Ishikawa (cell line): ENCODE results near the gene DNAJA4.

ENCODE experiments used
- CEBPB ChIP-seq: IDR thresholded peaks from 2 replicates; pipeline ENCODE4 v1.6.1; 2012
- CREB1 ChIP-seq: IDR thresholded peaks from 2 replicates; pipeline ENCODE4 v1.6.1; 2012; ENCODE audit warnings: low read depth
- EP300 ChIP-seq: IDR thresholded peaks from 2 replicates; pipeline ENCODE4 v1.6.1; 2012; ENCODE audit warnings: borderline replicate concordance
- FOXM1 ChIP-seq: IDR thresholded peaks from 2 replicates; pipeline ENCODE4 v1.6.1; 2012; ENCODE audit warnings: low read depth, borderline replicate concordance
- MAX ChIP-seq: IDR thresholded peaks from 2 replicates; pipeline ENCODE4 v1.6.1; 2012
- RAD21 ChIP-seq: IDR thresholded peaks from 2 replicates; pipeline ENCODE4 v1.6.1; 2012; ENCODE audit warnings: low read depth
- TAF1 ChIP-seq: IDR thresholded peaks from 2 replicates; pipeline ENCODE4 v1.6.1; 2012; ENCODE audit warnings: low read depth, mild to moderate bottlenecking
- USF1 ChIP-seq: IDR thresholded peaks from 2 replicates; pipeline ENCODE4 v1.6.1; 2012
- YY1 ChIP-seq: IDR thresholded peaks from 2 replicates; pipeline ENCODE4 v1.6.1; 2012; ENCODE audit warnings: low read depth
- TF ChIP-seq, protein P1 (sequence below): IDR thresholded peaks from 2 replicates; pipeline ENCODE4 v1.6.1; 2012; ENCODE audit warnings: low read depth, mild to moderate bottlenecking

DNA sequence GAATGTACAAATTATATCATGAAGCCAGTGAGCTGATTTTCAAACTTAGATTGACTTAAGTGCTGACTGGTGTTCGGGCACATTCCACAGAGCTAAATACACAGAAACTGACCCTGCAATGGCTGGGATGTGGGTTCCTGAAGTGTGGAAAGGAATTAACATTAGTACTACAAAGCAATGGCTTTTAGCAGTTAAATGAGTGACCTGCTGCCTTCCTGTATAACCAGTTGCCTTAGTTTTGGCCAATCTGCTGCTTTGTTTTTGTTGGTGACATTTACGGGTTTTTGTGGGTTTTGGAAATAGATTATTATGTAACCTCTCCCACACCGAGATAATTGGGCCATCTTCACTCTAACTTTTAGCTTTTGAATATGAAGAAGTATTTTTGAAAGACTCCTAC, 37.5 kb downstream of the DNAJA4 start:
- TF ChIP-seq YY1 (no peak), TAF1 (no peak), CEBPB (no peak), CREB1 (no peak), EP300 (no peak), MAX (no peak), RAD21 (no peak), FOXM1 (no peak), USF1 (no peak)
- TF ChIP-seq, protein P1, sequence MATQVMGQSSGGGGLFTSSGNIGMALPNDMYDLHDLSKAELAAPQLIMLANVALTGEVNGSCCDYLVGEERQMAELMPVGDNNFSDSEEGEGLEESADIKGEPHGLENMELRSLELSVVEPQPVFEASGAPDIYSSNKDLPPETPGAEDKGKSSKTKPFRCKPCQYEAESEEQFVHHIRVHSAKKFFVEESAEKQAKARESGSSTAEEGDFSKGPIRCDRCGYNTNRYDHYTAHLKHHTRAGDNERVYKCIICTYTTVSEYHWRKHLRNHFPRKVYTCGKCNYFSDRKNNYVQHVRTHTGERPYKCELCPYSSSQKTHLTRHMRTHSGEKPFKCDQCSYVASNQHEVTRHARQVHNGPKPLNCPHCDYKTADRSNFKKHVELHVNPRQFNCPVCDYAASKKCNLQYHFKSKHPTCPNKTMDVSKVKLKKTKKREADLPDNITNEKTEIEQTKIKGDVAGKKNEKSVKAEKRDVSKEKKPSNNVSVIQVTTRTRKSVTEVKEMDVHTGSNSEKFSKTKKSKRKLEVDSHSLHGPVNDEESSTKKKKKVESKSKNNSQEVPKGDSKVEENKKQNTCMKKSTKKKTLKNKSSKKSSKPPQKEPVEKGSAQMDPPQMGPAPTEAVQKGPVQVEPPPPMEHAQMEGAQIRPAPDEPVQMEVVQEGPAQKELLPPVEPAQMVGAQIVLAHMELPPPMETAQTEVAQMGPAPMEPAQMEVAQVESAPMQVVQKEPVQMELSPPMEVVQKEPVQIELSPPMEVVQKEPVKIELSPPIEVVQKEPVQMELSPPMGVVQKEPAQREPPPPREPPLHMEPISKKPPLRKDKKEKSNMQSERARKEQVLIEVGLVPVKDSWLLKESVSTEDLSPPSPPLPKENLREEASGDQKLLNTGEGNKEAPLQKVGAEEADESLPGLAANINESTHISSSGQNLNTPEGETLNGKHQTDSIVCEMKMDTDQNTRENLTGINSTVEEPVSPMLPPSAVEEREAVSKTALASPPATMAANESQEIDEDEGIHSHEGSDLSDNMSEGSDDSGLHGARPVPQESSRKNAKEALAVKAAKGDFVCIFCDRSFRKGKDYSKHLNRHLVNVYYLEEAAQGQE: no peak
